HG03060 (cell line): ENCODE measurements around the gene KCNAB1.
"Not testable (repeated sequence)": the region's sequence is repeated elsewhere in the genome, so short reads cannot be mapped to it uniquely, and the experiment has no call there.

Experiments
- ATAC-seq: cut with Tn5 transposase; IDR thresholded peaks from one replicate; pipeline ENCODE4 v1.9.1; 2021; ENCODE audit warnings: low read depth, moderate number of reproducible peaks; ENCODE audit not compliant: unreplicated experiment

Gene KCNAB1

GRCh38 chr3:156120528-156121251 lies at the start of gene KCNAB1:
TSS of gene KCNAB1 (plus strand) at chr3:156120578.
- no peak for ATAC-seq

- no peak for ATAC-seq
Measured at GRCh38 chr3:156071031-156071430, 49.3 kb upstream of the KCNAB1 start.

- not testable (repeated sequence) for ATAC-seq
Measured at GRCh38 chr3:156072950-156073657, 47.3 kb upstream of the KCNAB1 start.

GRCh38 chr3:156090126-156090525 lies 30.3 kb upstream of the KCNAB1 start:
- ATAC-seq, result no peak

- ATAC-seq, result no peak
Measured at GRCh38 chr3:156093964-156094363, 26.4 kb upstream of the KCNAB1 start.

GRCh38 chr3:156094391-156094790 lies 26.0 kb upstream of the KCNAB1 start:
- ATAC-seq, result no peak

- ATAC-seq, result not testable (repeated sequence)
Measured at GRCh38 chr3:156095652-156096051, 24.7 kb upstream of the KCNAB1 start.

GRCh38 chr3:156098437-156099035 lies 21.8 kb upstream of the KCNAB1 start:
- ATAC-seq, result no peak

GRCh38 chr3:156099348-156099747 lies 21.0 kb upstream of the KCNAB1 start:
- not testable (repeated sequence) for ATAC-seq

- ATAC-seq, result not testable (repeated sequence)
Measured at GRCh38 chr3:156099984-156100383, 20.4 kb upstream of the KCNAB1 start.

GRCh38 chr3:156102267-156102931 lies 18.0 kb upstream of the KCNAB1 start:
- ATAC-seq, result no peak

GRCh38 chr3:156106721-156107373 lies 13.5 kb upstream of the KCNAB1 start:
- ATAC-seq, result no peak

GRCh38 chr3:156107504-156107903 lies 12.9 kb upstream of the KCNAB1 start:
- no peak for ATAC-seq

- ATAC-seq, result no peak
Measured at GRCh38 chr3:156108616-156109015, 11.8 kb upstream of the KCNAB1 start.

GRCh38 chr3:156109989-156110388 lies 10.4 kb upstream of the KCNAB1 start:
- ATAC-seq, result no peak

- ATAC-seq, result no peak
Measured at GRCh38 chr3:156126467-156126866, 6.1 kb downstream of the KCNAB1 start.

- ATAC-seq, result no peak
Measured at GRCh38 chr3:156131241-156131640, 10.9 kb downstream of the KCNAB1 start.

GRCh38 chr3:156131799-156132198 lies 11.4 kb downstream of the KCNAB1 start:
- no peak for ATAC-seq

GRCh38 chr3:156132313-156132712 lies 11.9 kb downstream of the KCNAB1 start:
- ATAC-seq, result no peak

GRCh38 chr3:156133076-156133475 lies 12.7 kb downstream of the KCNAB1 start:
- ATAC-seq, result no peak
